ENCODE measurements around the gene CYP1B1.

GRCh38 chr2:38097988-38098385 lies 22.0 kb upstream of the CYP1B1 start:
- TF ChIP-seq CTCF (IDR thresholded peaks at IDR 0.05) (no peak), EZH2 (IDR thresholded peaks at IDR 0.05) (no peak), EZH2phosphoT487 (IDR thresholded peaks at IDR 0.05) (no peak)

Data from neural progenitor cell (in vitro differentiated cells).